ENCODE results near the gene LCNL1.

GRCh38 chr9:137002646-137003041 lies 19.9 kb downstream of the LCNL1 start:
- TF ChIP-seq CTCF (IDR thresholded peaks at IDR 0.05) = no peak
- TF ChIP-seq POLR2A (IDR thresholded peaks at IDR 0.05) = no peak
